ENCODE data around the gene LRRC32. TPM values are rescaled to one million over a fixed set of nuclear protein-coding genes. Genes with fewer than 3 reads are reported as not detected.

The LRRC32 gene
- total RNA-seq, 4 donors from 2014 or later, result 10.0 to 121 (median 17.5) TPM

- no peak overlapping the region for H3K4me3 ChIP-seq
- intact Hi-C loops (cut with DNase I; ENCODE audit: low total_unique reads), result no loop called here
- no peak overlapping the region for H3K27ac ChIP-seq
- peaks cover 0 to 11% of the 10 kb centered on the region in 2 donors for H3K4me1 ChIP-seq
- no peaks in the 10 kb centered on the region for H3K9me3 ChIP-seq
- TF ChIP-seq, protein P1, sequence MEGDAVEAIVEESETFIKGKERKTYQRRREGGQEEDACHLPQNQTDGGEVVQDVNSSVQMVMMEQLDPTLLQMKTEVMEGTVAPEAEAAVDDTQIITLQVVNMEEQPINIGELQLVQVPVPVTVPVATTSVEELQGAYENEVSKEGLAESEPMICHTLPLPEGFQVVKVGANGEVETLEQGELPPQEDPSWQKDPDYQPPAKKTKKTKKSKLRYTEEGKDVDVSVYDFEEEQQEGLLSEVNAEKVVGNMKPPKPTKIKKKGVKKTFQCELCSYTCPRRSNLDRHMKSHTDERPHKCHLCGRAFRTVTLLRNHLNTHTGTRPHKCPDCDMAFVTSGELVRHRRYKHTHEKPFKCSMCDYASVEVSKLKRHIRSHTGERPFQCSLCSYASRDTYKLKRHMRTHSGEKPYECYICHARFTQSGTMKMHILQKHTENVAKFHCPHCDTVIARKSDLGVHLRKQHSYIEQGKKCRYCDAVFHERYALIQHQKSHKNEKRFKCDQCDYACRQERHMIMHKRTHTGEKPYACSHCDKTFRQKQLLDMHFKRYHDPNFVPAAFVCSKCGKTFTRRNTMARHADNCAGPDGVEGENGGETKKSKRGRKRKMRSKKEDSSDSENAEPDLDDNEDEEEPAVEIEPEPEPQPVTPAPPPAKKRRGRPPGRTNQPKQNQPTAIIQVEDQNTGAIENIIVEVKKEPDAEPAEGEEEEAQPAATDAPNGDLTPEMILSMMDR (IDR thresholded peaks at IDR 0.05), result no peak
- TF ChIP-seq POLR2A (IDR thresholded peaks at IDR 0.05), result no peak
- no peaks in the 10 kb centered on the region for H3K36me3 ChIP-seq
- DNase-seq, result no peak
- no peaks in the 10 kb centered on the region for H3K27me3 ChIP-seq
Observed at GRCh38 chr11:76627606-76628005, 42.9 kb downstream of the LRRC32 start.

GRCh38 chr11:76626921-76627401, 43.6 kb downstream of the LRRC32 start:
- Histone ChIP-seq H3K9me3 (no peaks in the 10 kb centered on the region), H3K4me3 (no peak overlapping the region), H3K4me1 (peaks cover 0 to 11% of the 10 kb centered on the region in 2 donors), H3K36me3 (no peaks in the 10 kb centered on the region), H3K27ac (no peak overlapping the region), H3K27me3 (no peaks in the 10 kb centered on the region)
- no peak for TF ChIP-seq POLR2A (IDR thresholded peaks at IDR 0.05)
- TF ChIP-seq, protein P1 (IDR thresholded peaks at IDR 0.05), result no peak
- no peak for DNase-seq
- intact Hi-C loops (cut with DNase I; ENCODE audit: low total_unique reads), result no loop called here

DNA sequence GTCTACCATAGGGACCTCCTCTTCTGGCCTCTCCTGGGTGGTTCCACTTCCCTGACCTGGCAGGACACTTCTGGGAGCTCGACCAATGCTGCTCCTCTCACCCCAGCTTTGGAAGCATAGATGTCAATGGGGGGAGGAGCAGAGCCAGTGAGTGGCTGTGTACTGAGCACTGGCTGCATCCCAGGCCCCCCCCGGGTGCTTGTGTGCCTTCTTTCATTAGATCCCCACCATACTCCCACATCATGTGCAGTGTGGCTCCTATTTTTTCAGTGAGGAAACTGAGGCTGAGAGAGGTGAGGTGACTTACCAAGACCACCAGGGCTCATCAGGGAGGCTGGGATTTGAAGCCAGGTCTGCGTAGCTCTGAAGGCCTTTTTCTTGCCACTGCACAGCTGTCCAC, 44.3 kb downstream of the LRRC32 start:
- Histone ChIP-seq H3K36me3 (no peaks in the 10 kb centered on the region), H3K27ac (no peak overlapping the region), H3K27me3 (no peaks in the 10 kb centered on the region), H3K4me3 (no peak overlapping the region), H3K4me1 (peaks cover 0 to 11% of the 10 kb centered on the region in 2 donors), H3K9me3 (no peaks in the 10 kb centered on the region)
- no peak for DNase-seq
- TF ChIP-seq POLR2A (IDR thresholded peaks at IDR 0.05), result no peak
- TF ChIP-seq, protein P1 (IDR thresholded peaks at IDR 0.05), result no peak
- intact Hi-C loops (cut with DNase I; ENCODE audit: low total_unique reads), result no loop called here

GRCh38 chr11:76625472-76626186, 44.9 kb downstream of the LRRC32 start:
- Histone ChIP-seq H3K27me3 (no peaks in the 10 kb centered on the region), H3K9me3 (no peaks in the 10 kb centered on the region), H3K4me3 (no peak overlapping the region), H3K27ac (no peak overlapping the region), H3K36me3 (no peaks in the 10 kb centered on the region), H3K4me1 (peaks cover 0 to 9% of the 10 kb centered on the region in 2 donors)
- TF ChIP-seq, protein P1 (IDR thresholded peaks at IDR 0.05), result no peak
- TF ChIP-seq POLR2A (IDR thresholded peaks at IDR 0.05), result no peak
- intact Hi-C loops (cut with DNase I; ENCODE audit: low total_unique reads), result no loop called here
- DNase-seq, result no peak

DNA sequence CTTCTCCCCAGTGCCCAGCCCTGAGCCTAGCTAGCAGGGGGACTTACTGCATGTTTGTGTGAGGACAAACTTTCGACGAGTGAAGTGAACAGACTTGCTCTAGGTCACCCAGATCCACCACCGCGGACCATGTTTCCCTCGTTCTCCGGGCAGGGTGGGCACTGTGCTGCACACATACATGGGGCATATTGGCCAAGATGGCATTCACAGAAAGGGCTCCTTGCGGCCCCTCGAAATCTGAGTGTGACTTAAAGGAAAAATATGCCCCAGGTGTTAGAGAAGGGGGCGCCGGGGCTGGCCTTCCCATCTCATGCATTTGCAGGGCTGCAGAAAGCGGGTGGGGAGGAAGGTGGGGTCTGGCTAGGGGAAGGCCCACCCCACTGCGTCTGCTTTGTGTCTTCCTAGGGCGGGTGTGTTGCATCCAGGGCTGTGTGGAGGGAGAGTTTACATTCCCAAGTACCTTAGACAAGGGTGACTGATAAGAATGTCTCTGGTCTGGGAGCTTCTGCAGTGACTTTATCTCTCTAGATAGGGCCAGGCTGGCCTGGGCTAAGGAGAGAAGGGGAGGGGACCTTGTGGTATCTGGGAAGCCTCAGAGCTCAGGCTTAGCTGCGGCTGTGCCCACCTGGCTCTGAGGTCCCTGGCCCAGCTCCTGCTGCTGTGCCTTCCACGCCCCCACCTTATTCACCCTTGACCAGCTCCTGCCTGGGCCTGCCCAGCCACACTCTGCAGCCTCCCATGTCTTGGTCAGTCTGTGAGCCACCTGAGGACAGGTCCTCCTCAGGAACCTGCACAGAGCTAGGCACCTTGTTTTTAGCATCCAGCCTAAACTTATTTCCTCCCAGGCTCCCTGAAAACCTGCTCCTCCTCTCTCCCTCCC, 45.8 kb downstream of the LRRC32 start:
- no peaks in the 10 kb centered on the region for H3K9me3 ChIP-seq
- H3K4me1 ChIP-seq, result peaks cover 0 to under 1% of the 10 kb centered on the region in 2 donors
- H3K27ac ChIP-seq, result no peak overlapping the region
- H3K4me3 ChIP-seq, result no peak overlapping the region
- H3K36me3 ChIP-seq, result no peaks in the 10 kb centered on the region
- no peaks in the 10 kb centered on the region for H3K27me3 ChIP-seq
- DNase-seq, result no peak
- intact Hi-C loops (cut with DNase I; ENCODE audit: low total_unique reads), result no loop called here
- TF ChIP-seq POLR2A (IDR thresholded peaks at IDR 0.05), result no peak
- TF ChIP-seq, protein P1 (IDR thresholded peaks at IDR 0.05), result no peak

All from uterus (tissue), 4 donors.